DMS53 treated with DMSO at 0.1 percent for 48 hours (cell line): ENCODE data around the gene INTS7.
"Not testable (repeated sequence)": the region's sequence is repeated elsewhere in the genome, so short reads cannot be mapped to it uniquely, and the experiment has no call there.

Source experiments
- DNase-seq: peaks from one replicate; lab custom pipeline; 2025; ENCODE audit not compliant: unreplicated experiment; lab: John Stamatoyannopoulos, UW

INTS7 gene

DNA sequence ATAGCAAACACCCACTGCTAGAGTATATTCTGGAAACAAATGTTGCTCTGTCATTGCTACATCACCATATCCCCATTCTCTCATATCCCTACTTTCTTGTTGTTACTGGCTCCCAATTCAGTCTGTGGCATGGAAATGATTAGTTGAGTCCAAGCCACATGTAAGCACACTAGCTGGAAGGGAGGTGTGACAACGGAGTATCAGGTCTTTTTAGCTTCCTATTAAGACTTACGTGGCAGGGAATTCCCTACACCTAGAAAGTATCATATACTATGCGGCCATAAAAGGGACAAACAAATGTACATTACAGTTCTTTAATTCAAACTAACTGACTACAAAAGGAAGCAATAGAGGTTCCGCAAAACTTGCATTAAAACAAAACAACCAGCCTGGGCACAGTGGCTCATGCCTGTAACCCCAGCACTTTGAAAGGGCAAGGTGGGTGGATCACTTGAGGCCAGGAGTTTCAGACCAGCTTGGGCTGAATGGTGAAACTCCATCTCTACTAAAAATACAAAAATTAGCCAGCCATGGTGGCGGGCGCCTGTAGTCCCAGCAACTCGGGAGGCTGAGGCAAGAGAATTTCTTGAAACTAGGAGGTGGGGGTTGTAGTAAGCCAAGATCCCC is 48.6 kb downstream of the INTS7 start:
- DNase-seq = no peak

DNA sequence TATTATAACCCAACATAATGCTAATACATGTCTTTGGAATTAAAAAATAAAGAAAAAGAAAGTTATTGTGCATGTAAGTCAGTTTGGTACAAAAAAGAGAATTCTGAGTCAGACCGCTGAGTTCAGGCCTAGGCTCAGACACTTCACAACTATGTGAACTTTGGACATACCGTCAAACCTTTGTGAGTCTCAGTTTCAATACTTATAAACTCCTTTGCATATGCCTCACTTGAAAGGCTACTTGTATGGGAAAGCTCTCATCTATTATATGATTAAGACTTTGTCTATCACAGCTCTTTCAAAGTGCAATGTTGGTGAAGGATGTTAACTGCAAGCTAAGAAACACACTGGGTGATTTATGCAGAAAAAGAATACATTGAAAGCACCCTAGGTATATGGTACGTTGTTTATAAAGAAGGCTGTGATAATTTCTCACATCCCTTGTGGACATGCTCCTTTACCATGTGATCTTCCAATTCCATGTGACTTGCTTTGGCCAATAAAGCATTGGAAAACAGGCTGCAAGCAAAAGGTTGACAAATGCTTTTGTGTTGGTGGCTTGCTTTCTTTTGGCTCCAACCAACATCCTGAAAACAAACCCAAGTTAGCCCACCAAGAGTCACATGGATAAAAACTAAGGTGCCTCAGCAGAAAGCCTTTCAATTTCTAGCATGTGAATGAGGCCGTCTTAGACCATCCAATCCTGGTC is 49.6 kb downstream of the INTS7 start:
- no peak for DNase-seq

DNA sequence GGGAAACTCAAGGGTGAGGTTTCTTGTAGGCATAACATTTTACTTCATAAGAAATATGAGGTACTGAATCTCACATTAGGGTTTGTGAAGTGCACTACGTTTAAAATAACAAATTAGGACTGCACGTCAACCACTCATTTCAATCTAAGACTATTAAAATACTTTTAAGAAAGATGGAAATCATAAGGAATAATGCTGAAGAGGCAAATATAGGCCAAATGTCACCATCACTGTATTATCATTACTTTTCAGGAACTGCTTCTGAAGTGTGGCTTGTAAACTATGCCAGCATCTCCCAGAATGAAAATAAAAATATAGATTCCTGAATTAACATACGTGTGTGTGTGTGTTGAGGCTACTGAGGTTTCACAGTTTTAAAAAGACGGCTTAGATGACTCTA is 56.8 kb downstream of the INTS7 start:
- no peak for DNase-seq

DNA sequence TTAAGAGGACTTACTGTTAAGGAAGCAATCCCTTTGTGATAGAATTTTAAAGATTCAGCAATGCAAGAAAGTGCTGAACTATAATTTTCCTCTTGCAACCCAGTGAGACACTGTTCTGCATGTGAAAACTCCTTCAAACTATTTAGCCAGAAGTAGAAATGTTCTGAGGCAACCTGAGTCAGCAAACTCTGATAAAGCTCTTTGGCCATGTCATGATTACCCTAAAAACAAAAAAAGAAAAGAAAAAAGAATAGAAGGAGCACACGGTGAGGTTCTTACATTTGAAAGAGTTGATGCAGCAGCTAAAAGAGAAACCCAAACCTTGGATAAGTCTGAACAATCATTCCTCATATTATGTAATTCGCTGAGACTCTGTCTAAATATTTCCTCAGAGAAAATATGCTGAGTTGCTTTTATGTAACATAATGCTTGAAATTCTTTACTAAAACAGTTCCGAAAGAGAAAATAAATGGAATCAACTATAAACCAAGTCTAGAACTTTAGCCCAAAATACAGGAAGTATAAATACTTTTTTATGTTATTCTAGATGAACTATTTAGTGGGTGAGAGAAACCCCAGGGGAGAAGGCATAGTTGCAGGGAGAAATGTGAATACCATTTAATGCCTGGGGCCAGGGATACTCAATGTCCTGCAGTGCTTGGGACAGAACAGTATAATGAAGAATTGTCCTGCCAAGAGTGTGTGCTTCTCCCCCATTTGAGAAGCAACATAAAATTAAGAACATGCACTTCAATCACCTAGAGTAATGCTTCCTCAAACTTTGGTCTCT is 60.0 kb downstream of the INTS7 start:
- DNase-seq = no peak

DNA sequence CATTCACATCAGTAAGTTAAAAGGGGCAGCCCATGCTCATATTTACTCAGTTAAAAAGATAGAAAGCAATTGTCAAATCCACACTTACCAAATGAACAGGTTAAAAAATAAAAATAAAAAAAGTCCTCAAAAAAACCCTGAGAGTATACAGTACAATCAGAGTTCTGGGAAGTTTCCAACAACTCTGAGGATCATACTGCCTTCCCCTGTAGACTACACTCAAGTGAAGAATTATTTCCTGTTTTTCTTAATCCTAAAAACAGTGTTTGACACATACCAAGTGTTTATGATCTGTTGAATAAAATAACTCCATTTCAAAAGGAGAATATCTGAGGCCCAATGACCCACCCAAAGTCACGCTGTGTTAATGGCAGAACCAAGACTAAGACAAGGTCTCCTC is 61.8 kb downstream of the INTS7 start:
- no peak for DNase-seq

DNA sequence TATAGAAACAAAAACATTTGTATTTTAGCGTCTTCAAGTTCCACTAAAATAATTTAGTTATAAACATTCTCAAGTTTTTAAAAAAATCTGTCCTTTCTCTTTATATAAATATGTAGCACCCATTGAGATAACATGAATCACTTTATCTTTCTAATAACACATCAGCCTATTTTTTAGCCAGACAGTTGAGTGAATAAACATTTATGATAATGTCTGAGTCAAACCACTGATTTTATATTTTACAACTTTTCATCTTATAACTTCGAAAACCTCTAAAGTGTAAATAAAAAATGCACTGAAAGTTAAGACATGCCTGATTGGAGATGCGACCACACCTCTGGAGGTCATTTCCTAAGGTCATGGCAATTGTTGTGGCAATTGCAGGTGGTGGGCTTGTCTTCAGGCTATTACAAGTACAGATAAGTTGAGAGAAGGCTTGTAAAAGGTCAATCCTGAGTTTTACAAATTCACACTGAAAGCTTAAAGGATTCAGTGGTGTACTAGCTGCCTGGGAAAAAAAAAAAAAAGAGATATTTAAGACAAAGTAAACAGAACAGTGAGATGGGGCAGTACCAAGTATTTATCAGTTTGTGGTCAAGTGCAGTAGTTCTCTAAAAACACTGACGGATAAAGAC is 67.0 kb downstream of the INTS7 start:
- DNase-seq = no peak

DNA sequence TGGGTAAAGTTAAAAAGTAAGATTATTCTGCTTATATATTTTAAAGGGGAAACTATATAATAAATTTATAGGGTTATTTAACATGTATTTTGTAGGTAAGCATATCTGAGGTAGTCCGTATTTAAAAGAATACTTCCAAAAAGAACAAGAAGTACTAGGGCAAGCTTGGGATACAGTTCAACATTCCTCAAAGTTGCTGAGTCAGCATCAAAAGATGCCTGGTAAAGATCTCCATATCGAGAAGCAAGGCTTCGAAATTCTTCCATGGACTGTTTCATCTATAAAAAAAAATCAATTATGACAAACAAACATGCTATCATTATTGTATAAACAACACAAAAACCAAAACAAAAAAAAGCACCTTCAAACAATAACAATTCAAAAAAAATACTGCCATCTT is 67.7 kb downstream of the INTS7 start:
- no peak for DNase-seq

DNA sequence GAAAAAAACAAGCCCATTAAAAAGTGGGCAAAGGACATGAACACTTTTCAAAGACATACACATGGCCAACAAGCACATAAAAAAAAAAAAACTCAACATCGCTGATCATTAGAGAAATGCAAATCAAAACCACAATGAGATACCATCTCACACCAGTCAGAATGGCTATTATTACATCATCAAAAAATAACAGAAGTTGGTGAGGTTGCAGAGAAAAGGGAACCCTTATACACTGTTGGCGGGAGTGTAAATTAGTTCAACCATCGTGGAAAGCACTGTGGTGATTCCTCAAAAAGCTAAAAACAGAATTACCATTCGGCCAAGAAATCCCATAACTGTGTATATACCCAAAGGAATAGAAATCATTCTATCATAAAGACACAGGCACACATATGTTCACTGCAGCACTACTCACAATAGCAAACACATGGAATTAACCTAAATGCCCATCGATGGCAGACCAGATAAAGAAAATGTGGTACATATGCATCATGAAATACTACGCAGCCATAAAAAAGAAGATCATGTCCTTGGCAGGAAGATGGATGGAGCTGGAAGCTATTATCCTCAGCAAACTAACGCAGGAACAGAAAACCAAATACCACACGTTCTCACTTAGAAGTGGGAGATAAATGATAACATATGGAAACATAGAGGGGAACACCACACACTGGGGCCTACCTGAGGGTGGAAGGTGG is 70.1 kb downstream of the INTS7 start:
- no peak for DNase-seq

DNA sequence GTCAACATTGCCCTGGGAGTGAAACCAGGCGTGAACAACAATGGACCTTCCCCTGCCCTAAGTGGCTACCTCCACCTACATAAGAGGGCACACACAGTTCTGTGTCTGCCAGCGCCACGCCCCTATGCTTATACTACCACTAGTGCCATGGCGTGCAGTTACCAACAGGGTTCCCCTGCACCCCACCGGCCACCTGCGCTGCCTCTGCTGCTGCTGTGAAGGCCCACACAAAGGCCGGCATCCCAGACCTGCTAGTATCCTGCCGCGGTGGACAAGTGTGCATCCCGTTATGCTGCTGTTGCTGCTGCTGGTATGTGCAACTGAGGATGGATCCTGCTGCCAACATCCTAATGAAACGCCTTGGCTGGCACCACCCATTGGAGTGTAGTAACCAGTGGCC is 75.7 kb downstream of the INTS7 start:
- DNase-seq = no peak

DNA sequence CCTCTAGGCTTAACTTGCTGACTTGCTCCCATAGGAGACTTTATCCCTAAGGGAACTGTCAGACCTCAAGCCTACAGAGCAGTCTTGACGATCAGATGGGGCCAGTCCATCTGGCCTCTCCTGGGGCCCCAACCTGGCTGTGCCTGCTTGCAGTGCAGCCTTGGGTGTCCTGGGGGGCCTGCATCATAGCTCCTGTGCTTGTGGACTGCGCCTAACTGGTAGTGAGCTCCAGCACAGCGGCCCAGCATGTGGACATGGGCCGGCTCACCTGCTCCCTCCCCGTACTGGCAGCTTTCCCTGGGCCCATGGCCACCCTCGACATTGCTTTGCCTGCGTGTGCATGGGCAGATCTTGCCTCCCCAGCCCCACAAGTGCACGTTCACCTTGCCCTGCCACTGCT is 76.1 kb downstream of the INTS7 start:
- no peak for DNase-seq

DNA sequence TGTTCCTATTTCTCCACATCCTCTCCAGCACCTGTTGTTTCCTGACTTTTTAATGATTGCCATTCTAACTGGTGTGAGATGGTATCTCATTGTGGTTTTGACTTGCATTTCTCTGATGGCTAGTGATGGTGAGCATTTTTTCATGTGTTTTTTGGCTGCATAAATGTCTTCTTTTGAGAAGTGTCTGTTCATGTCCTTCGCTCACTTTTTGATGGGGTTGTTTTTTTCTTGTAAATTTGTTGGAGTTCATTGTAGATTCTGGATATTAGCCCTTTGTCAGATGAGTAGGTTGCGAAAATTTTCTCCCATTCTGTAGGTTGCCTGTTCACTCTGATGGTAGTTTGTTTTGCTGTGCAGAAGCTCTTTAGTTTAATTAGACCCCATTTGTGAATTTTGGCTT is 81.3 kb downstream of the INTS7 start:
- DNase-seq = not testable (repeated sequence)

DNA sequence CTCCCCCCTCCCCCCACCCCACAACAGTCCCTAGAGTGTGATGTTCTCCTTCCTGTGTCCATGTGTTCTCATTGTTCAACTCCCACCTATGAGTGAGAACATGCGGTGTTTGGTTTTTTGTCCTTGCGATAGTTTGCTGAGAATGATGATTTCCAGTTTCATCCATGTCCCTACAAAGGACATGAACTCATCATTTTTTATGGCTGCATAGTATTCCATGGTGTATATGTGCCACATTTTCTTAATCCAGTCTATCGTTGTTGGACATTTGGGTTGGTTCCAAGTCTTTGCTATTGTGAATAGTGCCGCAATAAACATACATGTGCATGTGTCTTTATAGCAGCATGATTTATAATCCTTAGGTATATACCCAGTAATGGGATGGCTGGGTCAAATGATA is 81.8 kb downstream of the INTS7 start:
- not testable (repeated sequence) for DNase-seq

DNA sequence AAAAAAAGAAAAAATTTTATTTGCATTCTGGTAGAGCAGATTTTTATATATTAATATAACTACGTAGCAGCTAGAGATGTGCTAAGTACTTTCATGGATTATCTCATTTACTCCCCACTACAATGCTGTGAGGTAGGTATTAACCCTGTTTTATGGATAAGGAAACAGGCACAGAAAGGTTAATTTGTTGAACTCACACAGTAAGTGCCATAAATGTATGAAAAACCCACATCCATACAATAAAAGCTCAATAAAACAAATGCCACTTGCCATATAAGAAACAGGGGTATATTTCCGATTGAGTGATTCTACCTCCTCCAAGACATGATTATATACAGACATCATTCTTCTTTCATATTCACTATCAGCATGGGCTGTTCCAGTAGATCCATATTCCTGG is 83.1 kb downstream of the INTS7 start:
- DNase-seq = no peak

DNA sequence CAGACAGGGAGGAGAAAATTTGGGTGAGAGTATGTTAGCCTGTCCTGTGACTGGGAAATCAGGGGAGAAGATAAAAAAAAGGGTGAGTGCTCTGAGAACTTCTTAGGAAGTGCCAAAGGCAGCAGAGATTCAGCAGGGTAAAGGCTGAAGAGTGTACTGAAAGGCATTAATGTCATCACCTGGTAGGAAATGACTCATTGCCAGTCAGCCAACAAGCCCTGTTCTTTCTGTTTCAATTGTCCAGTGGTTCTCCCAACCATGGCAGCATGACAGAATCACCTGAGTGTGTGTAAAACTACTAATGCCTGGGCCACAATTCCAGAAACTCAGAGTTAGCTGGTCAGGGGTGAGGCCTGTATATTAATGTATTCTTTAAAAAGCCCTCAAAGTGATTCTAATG is 83.5 kb downstream of the INTS7 start:
- DNase-seq = peak; percentile 95

DNA sequence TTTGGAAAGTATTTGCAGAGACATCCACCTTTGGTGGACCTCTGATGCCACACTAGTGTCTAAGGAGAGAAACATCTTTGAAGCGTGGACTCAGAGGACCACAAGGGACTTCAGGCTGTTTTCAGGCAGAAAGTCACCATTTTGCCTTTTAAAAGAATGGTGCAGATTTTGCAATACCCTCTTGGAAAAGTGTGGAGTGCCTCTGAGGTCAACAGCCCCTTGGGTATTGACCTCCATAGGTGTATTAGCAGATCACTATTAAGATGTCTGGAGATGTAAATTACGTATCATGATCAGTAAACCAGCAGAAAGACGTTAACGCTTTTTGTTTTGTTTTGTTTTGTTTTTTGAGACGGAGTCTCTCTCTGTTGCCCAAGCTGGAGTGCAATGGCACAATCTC is 87.0 kb downstream of the INTS7 start:
- no peak for DNase-seq

DNA sequence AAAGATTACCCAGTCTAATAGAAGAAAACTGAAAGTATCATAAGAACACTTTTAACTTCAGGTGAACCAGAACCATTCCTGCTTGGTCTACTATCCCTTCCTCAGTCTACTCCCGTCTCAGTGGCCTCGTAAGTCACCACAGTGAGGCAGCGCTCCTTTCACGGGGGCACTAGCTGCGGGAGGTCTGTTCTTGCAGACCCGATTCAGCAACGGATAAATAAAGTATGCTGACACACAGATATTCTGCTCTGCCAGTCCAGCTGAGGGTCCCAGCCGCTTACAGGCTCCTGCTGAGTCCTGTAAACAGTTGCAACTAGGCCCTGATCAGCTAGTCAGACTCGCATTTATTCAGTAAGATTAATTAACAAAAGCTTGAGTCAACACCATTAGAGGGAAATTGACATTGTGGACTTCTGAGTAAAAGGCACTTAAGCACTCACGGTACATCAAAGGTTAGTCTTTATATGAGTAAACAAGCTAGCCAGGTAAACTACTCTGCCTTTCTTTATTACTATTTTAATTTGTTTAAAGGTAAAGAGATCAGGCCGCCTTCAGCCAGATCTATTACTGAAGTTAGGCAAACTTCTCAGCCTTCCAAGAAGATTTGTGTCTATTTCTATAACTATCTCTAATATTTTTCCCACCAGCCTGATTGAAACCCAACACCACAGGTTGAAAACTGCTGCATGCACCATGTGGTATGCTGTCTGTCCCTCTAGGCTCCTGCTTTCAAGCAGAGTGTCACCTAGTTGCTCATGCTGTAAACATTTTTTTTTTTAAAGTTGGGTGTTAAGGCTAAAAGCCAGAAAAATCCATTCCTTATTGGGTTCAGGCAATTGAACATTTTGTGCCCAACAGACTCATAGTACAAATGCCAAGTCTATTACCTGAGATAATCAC is 87.7 kb downstream of the INTS7 start:
- no peak for DNase-seq

DNA sequence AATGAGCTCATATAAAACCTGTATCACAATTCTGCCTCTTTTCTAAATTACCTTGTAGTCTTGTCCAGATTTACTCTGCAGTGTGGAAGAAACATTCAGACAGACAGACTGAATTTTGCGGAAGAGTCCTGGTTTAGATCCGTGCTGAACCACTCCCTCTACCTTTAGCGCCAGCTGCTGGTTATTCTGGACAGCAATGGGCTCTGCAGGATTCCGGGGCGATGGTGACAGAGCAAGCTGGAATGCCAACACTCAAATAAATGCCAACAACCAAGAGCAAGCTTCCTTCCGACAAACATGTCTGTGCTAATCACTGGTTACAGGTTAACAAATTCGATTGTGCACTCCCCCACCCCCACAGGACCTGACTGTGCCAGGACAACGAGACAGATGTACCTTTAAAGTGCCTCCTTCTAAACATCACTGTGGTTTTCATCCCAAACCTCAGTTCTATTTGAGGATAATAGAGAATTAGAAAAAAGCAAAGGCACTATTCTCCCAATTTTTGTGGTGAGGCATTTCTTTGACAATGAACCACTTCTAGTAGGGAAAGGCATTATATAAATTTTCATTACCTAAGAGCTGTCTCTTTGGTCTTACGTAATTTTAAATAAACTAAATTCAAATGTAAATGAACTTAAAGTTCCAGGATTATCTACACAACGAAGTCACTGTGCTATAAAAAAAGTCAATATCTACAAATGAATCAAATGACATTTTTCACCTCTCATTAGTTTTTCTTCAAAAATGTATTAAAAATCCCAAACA is 90.4 kb downstream of the INTS7 start:
- DNase-seq = no peak

DNA sequence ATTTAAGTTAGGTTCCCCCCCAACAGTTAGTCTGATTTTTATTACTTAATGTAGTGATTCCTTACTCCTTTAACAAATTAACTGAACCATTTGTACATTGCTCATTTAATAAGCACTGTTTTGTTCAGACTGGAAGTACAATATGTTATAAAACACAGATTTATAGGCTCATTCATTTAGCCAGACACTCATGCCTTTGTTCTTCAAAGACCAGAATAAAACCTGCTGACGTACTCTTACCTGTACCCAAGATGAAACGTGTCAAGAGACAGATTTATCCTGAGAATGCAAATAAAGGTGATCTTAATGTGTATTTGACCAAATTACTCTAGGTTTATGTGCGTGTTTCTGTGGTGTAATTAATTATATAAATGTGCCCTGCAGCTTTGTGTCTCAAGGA is 92.8 kb downstream of the INTS7 start:
- no peak for DNase-seq

DNA sequence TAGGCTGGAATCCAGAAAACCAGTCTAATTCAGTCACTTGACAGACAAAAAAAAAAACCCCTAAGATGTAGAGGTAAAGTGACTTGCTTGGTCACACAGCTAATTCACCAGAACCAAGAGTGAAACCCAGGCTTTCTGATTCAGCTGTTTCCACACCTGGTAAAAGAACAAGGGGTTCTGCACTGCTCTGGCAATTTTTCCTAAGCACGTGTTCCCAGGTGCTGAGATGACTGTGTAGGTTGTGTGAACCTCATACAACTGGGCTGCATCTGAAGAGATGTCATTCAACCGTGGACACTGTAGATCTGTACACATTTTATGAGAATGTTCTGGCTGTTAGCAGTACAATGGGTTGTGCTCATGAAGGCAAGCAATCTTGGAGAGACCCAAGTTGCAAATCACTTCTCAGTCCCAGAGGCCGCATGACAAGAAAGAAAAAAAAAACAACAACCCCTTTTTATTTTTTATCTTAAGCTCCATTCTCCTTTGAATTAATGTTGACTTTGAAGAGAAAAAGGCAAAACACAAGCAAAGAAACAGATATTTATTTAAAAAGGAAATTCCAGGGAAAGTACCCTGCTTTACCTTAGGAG is 95.4 kb downstream of the INTS7 start:
- no peak for DNase-seq
